IMR-90 (cell line): ENCODE data around the gene RAB30.

ENCODE experiments used
- BHLHE40 ChIP-seq: fragments of 150-350 bp; IDR thresholded peaks from 2 replicates; pipeline ENCODE4 v1.6.1; 2016; ENCODE audit warnings: mild to moderate bottlenecking, low read depth, low read length
- CEBPB ChIP-seq: IDR thresholded peaks from 2 replicates; pipeline ENCODE4 v1.6.1; 2012; ENCODE audit warnings: low read depth, low read length, improper control_type of control experiment
- FOS ChIP-seq: fragments of 150-350 bp; IDR thresholded peaks from 2 replicates; pipeline ENCODE4 v1.6.1; 2016; ENCODE audit warnings: low read depth, low read length
- MAZ ChIP-seq: IDR thresholded peaks from 2 replicates; pipeline ENCODE4 v1.6.1; 2012; ENCODE audit warnings: low read depth, mild to moderate bottlenecking, low read length, improper control_type of control experiment, moderate library complexity, borderline replicate concordance
- NFE2L2 ChIP-seq: fragments of 150-350 bp; IDR thresholded peaks from 2 replicates; pipeline ENCODE4 v1.6.1; 2016; ENCODE audit warnings: low read depth, mild to moderate bottlenecking, low read length
- POLR2A ChIP-seq: IDR thresholded peaks from 2 replicates; pipeline ENCODE4 v1.6.1; 2012; ENCODE audit warnings: mild to moderate bottlenecking, low read depth, low read length
- RAD21 ChIP-seq: IDR thresholded peaks from 2 replicates; pipeline ENCODE4 v1.6.1; 2012; ENCODE audit warnings: low read length, improper control_type of control experiment
- RFX5 ChIP-seq: IDR thresholded peaks from 2 replicates; pipeline ENCODE4 v1.8.0; 2012; ENCODE audit warnings: low read depth, mild to moderate bottlenecking, low read length, moderate library complexity
- SMC3 ChIP-seq: fragments of 150-350 bp; IDR thresholded peaks from 2 replicates; pipeline ENCODE4 v1.6.1; 2016; ENCODE audit warnings: low read depth, mild to moderate bottlenecking, antibody characterized with exemption, low read length, moderate library complexity
- TF ChIP-seq, protein P1 (sequence below): conservative IDR thresholded peaks from 2 replicates; pipeline ENCODE4 v1.5.1; 2012; ENCODE audit warnings: mild to moderate bottlenecking, low read depth, low read length, improper control_type of control experiment
- TF ChIP-seq, protein P2 (sequence below): fragments of 150-350 bp; IDR thresholded peaks from 2 replicates; pipeline ENCODE4 v1.6.1; 2017; ENCODE audit warnings: mild to moderate bottlenecking, antibody characterized with exemption, low read length, low read depth

DNA sequence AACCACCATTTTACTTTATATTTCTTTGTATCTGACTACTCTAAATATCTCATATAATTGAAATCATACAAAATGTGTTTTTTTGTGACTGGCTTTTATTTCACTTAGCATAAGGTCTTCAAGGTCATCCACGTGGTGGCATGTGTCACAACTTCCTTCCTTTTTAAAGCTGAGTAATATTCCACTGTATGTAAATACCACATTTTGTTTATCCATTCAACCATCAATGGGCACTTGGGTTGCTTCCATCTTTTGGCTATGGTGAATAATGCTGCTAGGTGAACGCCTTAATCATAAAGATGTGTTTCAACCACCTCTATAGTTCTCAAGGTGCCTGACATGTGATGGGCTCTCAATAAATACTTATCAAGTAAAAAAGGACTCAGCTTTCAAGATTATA lies 15.5 kb downstream of the RAB30 start:
- TF ChIP-seq, protein P1, sequence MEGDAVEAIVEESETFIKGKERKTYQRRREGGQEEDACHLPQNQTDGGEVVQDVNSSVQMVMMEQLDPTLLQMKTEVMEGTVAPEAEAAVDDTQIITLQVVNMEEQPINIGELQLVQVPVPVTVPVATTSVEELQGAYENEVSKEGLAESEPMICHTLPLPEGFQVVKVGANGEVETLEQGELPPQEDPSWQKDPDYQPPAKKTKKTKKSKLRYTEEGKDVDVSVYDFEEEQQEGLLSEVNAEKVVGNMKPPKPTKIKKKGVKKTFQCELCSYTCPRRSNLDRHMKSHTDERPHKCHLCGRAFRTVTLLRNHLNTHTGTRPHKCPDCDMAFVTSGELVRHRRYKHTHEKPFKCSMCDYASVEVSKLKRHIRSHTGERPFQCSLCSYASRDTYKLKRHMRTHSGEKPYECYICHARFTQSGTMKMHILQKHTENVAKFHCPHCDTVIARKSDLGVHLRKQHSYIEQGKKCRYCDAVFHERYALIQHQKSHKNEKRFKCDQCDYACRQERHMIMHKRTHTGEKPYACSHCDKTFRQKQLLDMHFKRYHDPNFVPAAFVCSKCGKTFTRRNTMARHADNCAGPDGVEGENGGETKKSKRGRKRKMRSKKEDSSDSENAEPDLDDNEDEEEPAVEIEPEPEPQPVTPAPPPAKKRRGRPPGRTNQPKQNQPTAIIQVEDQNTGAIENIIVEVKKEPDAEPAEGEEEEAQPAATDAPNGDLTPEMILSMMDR, result no peak
- TF ChIP-seq POLR2A, result no peak
- TF ChIP-seq NFE2L2, result no peak
- no peak for TF ChIP-seq FOS
- TF ChIP-seq CEBPB, result no peak
- no peak for TF ChIP-seq RAD21
- TF ChIP-seq, protein P2, sequence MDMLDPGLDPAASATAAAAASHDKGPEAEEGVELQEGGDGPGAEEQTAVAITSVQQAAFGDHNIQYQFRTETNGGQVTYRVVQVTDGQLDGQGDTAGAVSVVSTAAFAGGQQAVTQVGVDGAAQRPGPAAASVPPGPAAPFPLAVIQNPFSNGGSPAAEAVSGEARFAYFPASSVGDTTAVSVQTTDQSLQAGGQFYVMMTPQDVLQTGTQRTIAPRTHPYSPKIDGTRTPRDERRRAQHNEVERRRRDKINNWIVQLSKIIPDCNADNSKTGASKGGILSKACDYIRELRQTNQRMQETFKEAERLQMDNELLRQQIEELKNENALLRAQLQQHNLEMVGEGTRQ, result no peak
- no peak for TF ChIP-seq SMC3
- no peak for TF ChIP-seq BHLHE40
- TF ChIP-seq RFX5, result no peak
- no peak for TF ChIP-seq MAZ
